GM12875 (cell line): ENCODE results near the gene MRTFB.

Experiments used
- H3K4me3 ChIP-seq: one replicate; pipeline ENCODE4 v1.5.1; 2011; ENCODE audit warnings: low read depth, low read length, control low read depth
- CTCF ChIP-seq: IDR thresholded peaks from 2 replicates; pipeline ENCODE4 v1.5.1; 2011; ENCODE audit warnings: low read depth, mild to moderate bottlenecking, control low read depth, inconsistent platforms, low read length, moderate library complexity, borderline replicate concordance; ENCODE audit not compliant: insufficient read depth

The MRTFB gene

DNA sequence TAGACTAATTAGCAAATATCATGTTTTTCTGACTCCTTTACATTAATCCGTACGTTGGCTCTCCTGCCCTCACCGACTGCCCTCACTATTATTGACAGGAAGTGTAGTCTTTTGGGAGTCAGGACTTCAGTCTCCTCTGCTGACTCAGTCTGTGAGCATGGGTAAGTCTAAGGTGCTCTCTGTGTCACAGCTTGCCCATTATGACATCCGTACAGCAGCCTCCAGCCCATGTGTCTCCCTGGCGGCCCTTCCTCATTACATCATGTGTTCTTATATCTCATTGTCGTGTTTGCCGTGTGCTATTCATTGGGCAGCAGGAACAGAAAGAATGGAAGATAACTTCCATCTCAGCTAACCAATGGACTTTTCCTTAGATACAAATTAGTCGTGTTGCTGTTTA, 77.5 kb downstream of the MRTFB start:
- H3K4me3 ChIP-seq: no peak overlapping the region
- TF ChIP-seq CTCF: no peak

- H3K4me3 ChIP-seq: no peak overlapping the region
- no peak for TF ChIP-seq CTCF
These were observed 79.7 kb downstream of the MRTFB start for GRCh38 chr16:14150796-14151195.

- no peak overlapping the region for H3K4me3 ChIP-seq
- no peak for TF ChIP-seq CTCF
These were observed 80.3 kb downstream of the MRTFB start for GRCh38 chr16:14151256-14152030.

- H3K4me3 ChIP-seq: no peak overlapping the region
- no peak for TF ChIP-seq CTCF
These were observed 84.6 kb downstream of the MRTFB start for GRCh38 chr16:14155572-14156190.

- no peak overlapping the region for H3K4me3 ChIP-seq
- TF ChIP-seq CTCF: no peak
These were observed 94.0 kb downstream of the MRTFB start for GRCh38 chr16:14164916-14165662.

GRCh38 chr16:14168146-14168545, 97.0 kb downstream of the MRTFB start:
- TF ChIP-seq CTCF: no peak

More at GRCh38 chr16:14168146-14168545, 97.0 kb downstream of the MRTFB start:
- H3K4me3 ChIP-seq: no peak overlapping the region
